OCI-LY7 (cell line): Measurements from ENCODE around the gene EGR4. TPM values are rescaled to one million over a fixed set of nuclear protein-coding genes. Genes with fewer than 3 reads are reported as not detected.

ENCODE experiments used
- BruUV-seq: library from RNA; stranded (reverse); fragments of 400-500 nt; replicated peaks from 2 replicates; lab custom pipeline; 2021; lab: Mats Ljungman, UMichigan
- CTCF ChIA-PET: fragments of 300-600 bp; sonication (Branson Sonifier 250); formaldehyde crosslinking; loops from one replicate; lab custom pipeline; 2022; ENCODE audit warnings: antibody characterized with exemption; ENCODE audit not compliant: unreplicated experiment; lab: Charles Lee
- POLR2A ChIA-PET: fragments of 300-600 bp; sonication (Branson Sonifier 250); formaldehyde crosslinking; loops from one replicate; lab custom pipeline; 2022; ENCODE audit warnings: antibody characterized with exemption; lab: Charles Lee
- DNase-seq: peaks from one replicate; pipeline ENCODE4 v3.0.0-alpha.2; 2015; ENCODE audit warnings: low spot score
- H2AFZ ChIP-seq: fragments of 200-600 bp; sonication (generic), shearing (Covaris generic); 2 replicates; pipeline ENCODE4 v1.6.1; 2014; ENCODE audit warnings: mild to moderate bottlenecking, antibody characterized with exemption, low read length, moderate library complexity
- H3K27ac ChIP-seq: fragments of 200-600 bp; sonication (generic); 2 replicates; pipeline ENCODE4 v1.5.1; 2014; ENCODE audit warnings: mixed run types, low read depth, mild to moderate bottlenecking, moderate library complexity, low read length, inconsistent platforms; ENCODE audit not compliant: poor library complexity, severe bottlenecking
- H3K36me3 ChIP-seq: fragments of 200-600 bp; sonication (generic); 2 replicates; pipeline ENCODE4 v1.6.1; 2014; ENCODE audit warnings: mild to moderate bottlenecking, antibody characterized with exemption, low read length, moderate library complexity, mixed read lengths; ENCODE audit not compliant: insufficient read depth
- H3K4me1 ChIP-seq: fragments of 200-600 bp; sonication (generic); 2 replicates; pipeline ENCODE4 v1.5.1; 2014; ENCODE audit warnings: mild to moderate bottlenecking, low read length; ENCODE audit not compliant: insufficient read depth, poor library complexity, severe bottlenecking
- H3K4me2 ChIP-seq: fragments of 200-600 bp; sonication (generic); 2 replicates; pipeline ENCODE4 v1.6.1; 2014; ENCODE audit warnings: mild to moderate bottlenecking, low read length
- H3K4me3 ChIP-seq: fragments of 200-600 bp; sonication (generic); 2 replicates; pipeline ENCODE4 v1.5.1; 2014; ENCODE audit warnings: mild to moderate bottlenecking, low read depth, low read length; ENCODE audit not compliant: poor library complexity, severe bottlenecking
- H3K79me2 ChIP-seq: fragments of 200-600 bp; sonication (generic); 2 replicates; pipeline ENCODE4 v1.6.1; 2016; ENCODE audit warnings: low read depth, mild to moderate bottlenecking, low read length, moderate library complexity, mixed read lengths; ENCODE audit not compliant: insufficient read depth
- H3K9me2 ChIP-seq: fragments of 200-600 bp; sonication (generic); 2 replicates; pipeline ENCODE4 v1.6.1; 2016; ENCODE audit warnings: mild to moderate bottlenecking, low read length, mixed read lengths; ENCODE audit not compliant: insufficient read depth
- H3K9me3 ChIP-seq: fragments of 200-600 bp; sonication (generic); 2 replicates; pipeline ENCODE4 v1.6.1; 2014; ENCODE audit warnings: mild to moderate bottlenecking, mixed run types, low read length, mixed read lengths
- H4K20me1 ChIP-seq: fragments of 200-600 bp; sonication (generic); 2 replicates; pipeline ENCODE4 v1.6.1; 2014; ENCODE audit warnings: mild to moderate bottlenecking, antibody characterized with exemption, low read length, moderate library complexity, mixed read lengths; ENCODE audit not compliant: insufficient read depth
- EZH2phosphoT487 ChIP-seq: fragments of 200-600 bp; sonication (generic); IDR thresholded peaks from 2 replicates; pipeline ENCODE4 v1.6.1; 2018; ENCODE audit warnings: low read depth, borderline replicate concordance, mild to moderate bottlenecking, mixed run types, antibody characterized with exemption, low read length, moderate library complexity, mixed read lengths
- intact Hi-C: fragments of 100-400 bp; cut with micrococcal nuclease; formaldehyde crosslinking; loops from one replicate; pipeline ENCODE4 v1.10.0; 2022; ENCODE audit not compliant: unreplicated experiment
- total RNA-seq, 2 experiments: library from RNA; depleted of rRNA in 1 of 2; stranded (reverse); fragments of >200 nt in 1 of 2; shearing (Covaris generic) in 1 of 2; gene quantifications; 2 replicates each; pipeline ENCODE4 v1.2.3, GENCODE V29; 2014 to 2022
- TF ChIP-seq, protein P1 (sequence below): fragments of 200-600 bp; sonication (generic); conservative IDR thresholded peaks from 2 replicates; pipeline ENCODE4 v1.5.1; 2014; ENCODE audit warnings: mild to moderate bottlenecking, antibody characterized with exemption, low read length, moderate library complexity, mixed read lengths

EGR4 gene
- total RNA-seq, 2 experiments from 2014 or later: not detected

GRCh38 chr2:73260338-73260984 is 32.9 kb downstream of the EGR4 start:
- no TSS peak for BruUV-seq
- intact Hi-C loops: loop anchor here (2.0 kb wide), 1 partner anchor 48 kb away; no protein-coding TSS in a partner anchor
- ChIA-PET POLR2A (no interaction called here), CTCF (no interaction called here)
- Histone ChIP-seq H3K4me2 (no peak overlapping the region), H2AFZ (no peak overlapping the region), H3K4me1 (no peaks in the 10 kb centered on the region), H3K9me2 (no peaks in the 10 kb centered on the region), H3K27ac (no peak overlapping the region), H3K4me3 (no peak overlapping the region), H4K20me1 (no peaks in the 10 kb centered on the region), H3K79me2 (no peaks in the 10 kb centered on the region), H3K9me3 (no peaks in the 10 kb centered on the region), H3K36me3 (peaks cover 82% of the 10 kb centered on the region)
- no peak for TF ChIP-seq EZH2phosphoT487
- TF ChIP-seq, protein P1, sequence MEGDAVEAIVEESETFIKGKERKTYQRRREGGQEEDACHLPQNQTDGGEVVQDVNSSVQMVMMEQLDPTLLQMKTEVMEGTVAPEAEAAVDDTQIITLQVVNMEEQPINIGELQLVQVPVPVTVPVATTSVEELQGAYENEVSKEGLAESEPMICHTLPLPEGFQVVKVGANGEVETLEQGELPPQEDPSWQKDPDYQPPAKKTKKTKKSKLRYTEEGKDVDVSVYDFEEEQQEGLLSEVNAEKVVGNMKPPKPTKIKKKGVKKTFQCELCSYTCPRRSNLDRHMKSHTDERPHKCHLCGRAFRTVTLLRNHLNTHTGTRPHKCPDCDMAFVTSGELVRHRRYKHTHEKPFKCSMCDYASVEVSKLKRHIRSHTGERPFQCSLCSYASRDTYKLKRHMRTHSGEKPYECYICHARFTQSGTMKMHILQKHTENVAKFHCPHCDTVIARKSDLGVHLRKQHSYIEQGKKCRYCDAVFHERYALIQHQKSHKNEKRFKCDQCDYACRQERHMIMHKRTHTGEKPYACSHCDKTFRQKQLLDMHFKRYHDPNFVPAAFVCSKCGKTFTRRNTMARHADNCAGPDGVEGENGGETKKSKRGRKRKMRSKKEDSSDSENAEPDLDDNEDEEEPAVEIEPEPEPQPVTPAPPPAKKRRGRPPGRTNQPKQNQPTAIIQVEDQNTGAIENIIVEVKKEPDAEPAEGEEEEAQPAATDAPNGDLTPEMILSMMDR: peak; percentile 60
- peak; percentile 48 for DNase-seq

DNA sequence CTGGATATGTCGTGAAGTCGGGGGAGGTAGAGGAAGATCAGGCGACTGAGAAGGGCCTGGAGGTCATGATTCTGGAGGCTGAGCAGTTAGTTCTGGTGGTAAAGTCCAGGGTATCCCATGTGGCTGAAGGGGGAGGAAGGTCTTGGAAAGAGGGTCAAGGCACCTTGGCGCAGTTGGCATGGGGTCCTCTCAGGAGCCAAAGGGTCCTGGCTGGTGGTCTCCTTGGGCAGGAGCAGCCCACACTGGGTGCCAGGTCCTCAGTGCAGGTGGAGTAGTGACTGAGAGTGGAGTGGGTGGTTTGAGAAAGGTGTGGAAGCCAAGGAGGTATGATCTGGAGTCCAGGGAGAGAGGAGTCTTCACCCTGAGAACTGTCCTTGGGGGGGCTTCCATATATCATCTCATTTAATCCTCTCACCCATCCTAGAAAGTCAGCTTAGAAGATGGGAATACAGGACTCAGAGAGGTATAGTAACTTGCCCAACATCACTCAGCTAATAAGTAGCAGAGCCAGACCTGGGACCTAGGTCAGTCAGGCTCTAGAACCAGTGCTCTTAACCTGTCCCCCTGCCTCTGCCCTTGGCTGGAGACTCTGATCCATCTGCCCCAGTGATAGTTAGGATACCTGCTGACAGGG is 33.5 kb downstream of the EGR4 start:
- BruUV-seq: no TSS peak
- Histone ChIP-seq H3K79me2 (no peaks in the 10 kb centered on the region), H3K4me3 (no peak overlapping the region), H3K4me1 (no peaks in the 10 kb centered on the region), H2AFZ (no peak overlapping the region), H3K27ac (no peak overlapping the region), H3K9me3 (no peaks in the 10 kb centered on the region), H3K4me2 (no peak overlapping the region), H4K20me1 (no peaks in the 10 kb centered on the region), H3K9me2 (no peaks in the 10 kb centered on the region), H3K36me3 (peaks cover 84% of the 10 kb centered on the region)
- TF ChIP-seq EZH2phosphoT487: no peak
- TF ChIP-seq, protein P1: no peak
- DNase-seq: no peak
- POLR2A ChIA-PET: no interaction called here
- intact Hi-C loops: loop anchor here (2.0 kb wide), 1 partner anchor 47 kb away; no protein-coding TSS in a partner anchor
- CTCF ChIA-PET: no interaction called here

- Histone ChIP-seq H3K4me1 (no peaks in the 10 kb centered on the region), H3K79me2 (no peaks in the 10 kb centered on the region), H3K4me2 (no peak overlapping the region), H2AFZ (no peak overlapping the region), H3K36me3 (peaks cover 84% of the 10 kb centered on the region), H4K20me1 (no peaks in the 10 kb centered on the region), H3K9me3 (no peaks in the 10 kb centered on the region), H3K9me2 (no peaks in the 10 kb centered on the region), H3K27ac (no peak overlapping the region), H3K4me3 (no peak overlapping the region)
- CTCF ChIA-PET: no interaction called here
- intact Hi-C loops: no loop called here
- POLR2A ChIA-PET: no interaction called here
- no TSS peak for BruUV-seq
- TF ChIP-seq, protein P1: no peak
- no peak for TF ChIP-seq EZH2phosphoT487
- no peak for DNase-seq
Observed at GRCh38 chr2:73259276-73259675, 34.1 kb downstream of the EGR4 start.
